ENCODE results near the gene FOXP2.
"Not testable (repeated sequence)": the region's sequence is repeated elsewhere in the genome, so short reads cannot be mapped to it uniquely, and the experiment has no call there.

Gene FOXP2

GRCh38 chr7:114508086-114508485 is 93.5 kb downstream of the FOXP2 start:
- Histone ChIP-seq H3K4me1 (ENCODE audit: control insufficient read depth in 1 of 2, insufficient read depth in 1 of 2, low read depth in 1 of 2, low read length in 1 of 2) (no peaks in the 10 kb centered on the region), H3K4me3 (ENCODE audit: low read depth in 1 of 2, low read length in 1 of 2) (no peak overlapping the region), H3K9me3 (no peaks in the 10 kb centered on the region), H3K36me3 (no peaks in the 10 kb centered on the region), H3K27ac (no peak overlapping the region), H3K27me3 (no peaks in the 10 kb centered on the region)
- no peak for TF ChIP-seq CTCF (IDR thresholded peaks at IDR 0.05)

GRCh38 chr7:114510824-114511223 is 96.2 kb downstream of the FOXP2 start:
- H3K27me3 ChIP-seq; H3K4me1 ChIP-seq (ENCODE audit: control insufficient read depth in 1 of 2, insufficient read depth in 1 of 2, low read depth in 1 of 2, low read length in 1 of 2); H3K4me3 ChIP-seq (ENCODE audit: low read depth in 1 of 2, low read length in 1 of 2); H3K27ac ChIP-seq; H3K36me3 ChIP-seq; H3K9me3 ChIP-seq: not testable (repeated sequence)

- TF ChIP-seq CTCF (IDR thresholded peaks at IDR 0.05): no peak
- Histone ChIP-seq H3K36me3 (no peaks in the 10 kb centered on the region), H3K4me3 (ENCODE audit: low read depth in 1 of 2, low read length in 1 of 2) (no peak overlapping the region), H3K4me1 (ENCODE audit: control insufficient read depth in 1 of 2, insufficient read depth in 1 of 2, low read depth in 1 of 2, low read length in 1 of 2) (no peaks in the 10 kb centered on the region), H3K27me3 (no peaks in the 10 kb centered on the region), H3K9me3 (no peaks in the 10 kb centered on the region), H3K27ac (no peak overlapping the region)
These were observed 104.6 kb downstream of the FOXP2 start for GRCh38 chr7:114519240-114519639.

GRCh38 chr7:114522081-114522480 is 107.5 kb downstream of the FOXP2 start:
- no peak for TF ChIP-seq CTCF (IDR thresholded peaks at IDR 0.05)
- H3K27ac ChIP-seq: no peak overlapping the region

GRCh38 chr7:114527589-114527988 is 113.0 kb downstream of the FOXP2 start:
- H3K27me3 ChIP-seq: no peaks in the 10 kb centered on the region
- no peak overlapping the region for H3K4me3 ChIP-seq (ENCODE audit: low read depth in 1 of 2, low read length in 1 of 2)
- no peaks in the 10 kb centered on the region for H3K36me3 ChIP-seq
- no peak overlapping the region for H3K27ac ChIP-seq
- no peaks in the 10 kb centered on the region for H3K4me1 ChIP-seq (ENCODE audit: control insufficient read depth in 1 of 2, insufficient read depth in 1 of 2, low read depth in 1 of 2, low read length in 1 of 2)
- no peaks in the 10 kb centered on the region for H3K9me3 ChIP-seq
- TF ChIP-seq CTCF (IDR thresholded peaks at IDR 0.05): no peak

More at GRCh38 chr7:114522081-114522480, 107.5 kb downstream of the FOXP2 start:
- no peaks in the 10 kb centered on the region for H3K9me3 ChIP-seq
- H3K36me3 ChIP-seq: no peaks in the 10 kb centered on the region
- no peaks in the 10 kb centered on the region for H3K4me1 ChIP-seq (ENCODE audit: control insufficient read depth in 1 of 2, insufficient read depth in 1 of 2, low read depth in 1 of 2, low read length in 1 of 2)
- H3K4me3 ChIP-seq (ENCODE audit: low read depth in 1 of 2, low read length in 1 of 2): no peak overlapping the region
- no peaks in the 10 kb centered on the region for H3K27me3 ChIP-seq

- no peak overlapping the region for H3K4me3 ChIP-seq (ENCODE audit: low read depth in 1 of 2, low read length in 1 of 2)
- TF ChIP-seq CTCF (IDR thresholded peaks at IDR 0.05): no peak
- no peaks in the 10 kb centered on the region for H3K9me3 ChIP-seq
- H3K36me3 ChIP-seq: no peaks in the 10 kb centered on the region
- H3K27me3 ChIP-seq: no peaks in the 10 kb centered on the region
- H3K27ac ChIP-seq: no peak overlapping the region
- H3K4me1 ChIP-seq (ENCODE audit: control insufficient read depth in 1 of 2, insufficient read depth in 1 of 2, low read depth in 1 of 2, low read length in 1 of 2): no peaks in the 10 kb centered on the region
These were observed 115.5 kb downstream of the FOXP2 start for GRCh38 chr7:114530057-114530611.

All from neutrophil (primary cell).